Astrocyte (in vitro differentiated cells and primary cell): ENCODE measurements around the gene BRIX1. TPM values are rescaled to one million over a fixed set of nuclear protein-coding genes. Genes with fewer than 3 reads are reported as not detected.
"Not testable (repeated sequence)": the region's sequence is repeated elsewhere in the genome, so short reads cannot be mapped to it uniquely, and the experiment has no call there.

Experiments
- DNase-seq: peaks from one replicate; pipeline ENCODE4 v3.0.0-alpha.2; 2010; ENCODE audit warnings: low read depth
- FAIRE-seq: peaks from 2 replicates; lab custom pipeline; 2011; peaks lifted over from hg19 to GRCh38; lab: Jason Lieb, UNC
- H2AFZ ChIP-seq: 2 replicates; pipeline ENCODE4 v1.6.0; 2012; ENCODE audit warnings: low read depth, low read length, inconsistent platforms
- H3K27ac ChIP-seq: 2 replicates; pipeline ENCODE4 v1.5.1; 2011; ENCODE audit warnings: low read depth, low read length, inconsistent platforms
- H3K27me3 ChIP-seq: 2 replicates; pipeline ENCODE4 v1.6.0; 2011; ENCODE audit warnings: low read length, inconsistent platforms; ENCODE audit not compliant: insufficient read depth
- H3K36me3 ChIP-seq: 2 replicates; pipeline ENCODE4 v1.5.1; 2011; ENCODE audit warnings: low read length, inconsistent platforms; ENCODE audit not compliant: insufficient read depth
- H3K4me1 ChIP-seq: 2 replicates; pipeline ENCODE4 v1.5.1; 2011; ENCODE audit warnings: low read length, inconsistent platforms; ENCODE audit not compliant: insufficient read depth
- H3K4me2 ChIP-seq: 2 replicates; pipeline ENCODE4 v1.6.0; 2012; ENCODE audit warnings: low read length, inconsistent platforms
- H3K4me3 ChIP-seq: 2 replicates; pipeline ENCODE4 v1.5.1; 2011; ENCODE audit warnings: low read depth, mild to moderate bottlenecking, low read length, inconsistent platforms; ENCODE audit not compliant: insufficient read depth
- H3K79me2 ChIP-seq: 2 replicates; pipeline ENCODE4 v1.6.0; 2012; ENCODE audit warnings: mild to moderate bottlenecking, low read length, inconsistent platforms; ENCODE audit not compliant: insufficient read depth
- H3K9ac ChIP-seq: 2 replicates; pipeline ENCODE4 v1.6.0; 2012; ENCODE audit warnings: mild to moderate bottlenecking, low read length, inconsistent platforms
- H3K9me3 ChIP-seq: 2 replicates; pipeline ENCODE4 v1.5.1; 2012; ENCODE audit warnings: low read depth, mild to moderate bottlenecking, low read length, inconsistent platforms; ENCODE audit not compliant: insufficient read depth
- H4K20me1 ChIP-seq: 2 replicates; pipeline ENCODE4 v1.6.0; 2012; ENCODE audit warnings: low read length, inconsistent platforms; ENCODE audit not compliant: insufficient read depth
- H3K27ac Mint-ChIP-seq: one replicate; pipeline ENCODE4 v1.8.0; 2021; ENCODE audit warnings: mild to moderate bottlenecking, mixed read lengths; ENCODE audit not compliant: unreplicated experiment
- H3K27me3 Mint-ChIP-seq: one replicate; pipeline ENCODE4 v1.8.0; 2021; ENCODE audit warnings: low read depth, mixed read lengths; ENCODE audit not compliant: unreplicated experiment
- H3K36me3 Mint-ChIP-seq: one replicate; pipeline ENCODE4 v1.8.0; 2021; ENCODE audit warnings: low read depth, mixed read lengths; ENCODE audit not compliant: unreplicated experiment
- H3K4me1 Mint-ChIP-seq: one replicate; pipeline ENCODE4 v1.8.0; 2021; ENCODE audit warnings: low read depth, mixed read lengths; ENCODE audit not compliant: unreplicated experiment
- H3K4me3 Mint-ChIP-seq: one replicate; pipeline ENCODE4 v1.8.0; 2021; ENCODE audit warnings: mild to moderate bottlenecking, moderate library complexity, mixed read lengths; ENCODE audit not compliant: unreplicated experiment
- H3K9me3 Mint-ChIP-seq: one replicate; pipeline ENCODE4 v1.8.0; 2021; ENCODE audit warnings: mild to moderate bottlenecking, mixed read lengths; ENCODE audit not compliant: unreplicated experiment
- EZH2 ChIP-seq: IDR thresholded peaks from 2 replicates; pipeline ENCODE4 v1.6.1; 2012; ENCODE audit warnings: mild to moderate bottlenecking, low read length, inconsistent platforms; ENCODE audit not compliant: insufficient read depth
- total RNA-seq: library from RNA; stranded (reverse); gene quantifications from 2 replicates; pipeline ENCODE4 v1.2.1, GENCODE V29; 2021
- TF ChIP-seq, protein P1 (sequence below): IDR thresholded peaks from 2 replicates; pipeline ENCODE4 v1.5.1; 2011; ENCODE audit warnings: low read depth, mild to moderate bottlenecking, inconsistent platforms, low read length, moderate library complexity; ENCODE audit not compliant: insufficient read depth

The BRIX1 gene
- total RNA-seq, 1 donor from 2014 or later: 28.6 TPM

DNA sequence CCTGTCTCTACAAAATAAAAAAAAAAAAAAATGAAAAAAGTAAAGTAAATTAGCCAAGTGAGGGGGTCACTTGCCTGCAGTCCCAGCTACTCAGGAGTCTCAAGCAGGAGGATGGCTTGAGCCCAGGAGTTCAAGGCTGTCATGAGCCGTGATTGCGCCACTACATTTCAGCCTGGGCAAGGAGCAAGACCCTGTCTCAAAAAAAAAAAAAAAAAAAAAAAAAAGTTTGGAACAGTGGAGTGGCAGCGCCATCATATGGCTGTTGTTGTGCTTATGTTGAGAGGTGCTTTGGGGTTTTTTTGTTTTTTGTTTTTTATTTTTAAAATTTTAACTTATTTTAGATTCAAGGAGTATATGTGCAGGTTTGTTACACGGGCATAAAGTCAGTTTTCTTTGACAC lies 3.6 kb downstream of the BRIX1 start:
- H3K4me3 Mint-ChIP-seq: no peak overlapping the region
- TF ChIP-seq EZH2: no peak
- TF ChIP-seq, protein P1, sequence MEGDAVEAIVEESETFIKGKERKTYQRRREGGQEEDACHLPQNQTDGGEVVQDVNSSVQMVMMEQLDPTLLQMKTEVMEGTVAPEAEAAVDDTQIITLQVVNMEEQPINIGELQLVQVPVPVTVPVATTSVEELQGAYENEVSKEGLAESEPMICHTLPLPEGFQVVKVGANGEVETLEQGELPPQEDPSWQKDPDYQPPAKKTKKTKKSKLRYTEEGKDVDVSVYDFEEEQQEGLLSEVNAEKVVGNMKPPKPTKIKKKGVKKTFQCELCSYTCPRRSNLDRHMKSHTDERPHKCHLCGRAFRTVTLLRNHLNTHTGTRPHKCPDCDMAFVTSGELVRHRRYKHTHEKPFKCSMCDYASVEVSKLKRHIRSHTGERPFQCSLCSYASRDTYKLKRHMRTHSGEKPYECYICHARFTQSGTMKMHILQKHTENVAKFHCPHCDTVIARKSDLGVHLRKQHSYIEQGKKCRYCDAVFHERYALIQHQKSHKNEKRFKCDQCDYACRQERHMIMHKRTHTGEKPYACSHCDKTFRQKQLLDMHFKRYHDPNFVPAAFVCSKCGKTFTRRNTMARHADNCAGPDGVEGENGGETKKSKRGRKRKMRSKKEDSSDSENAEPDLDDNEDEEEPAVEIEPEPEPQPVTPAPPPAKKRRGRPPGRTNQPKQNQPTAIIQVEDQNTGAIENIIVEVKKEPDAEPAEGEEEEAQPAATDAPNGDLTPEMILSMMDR: peak; percentile 11
- no peak overlapping the region for H2AFZ ChIP-seq
- H3K36me3 ChIP-seq: peaks cover 19% of the 10 kb centered on the region
- DNase-seq (no peak), FAIRE-seq (no peak)
- peaks cover 70% of the 10 kb centered on the region for H3K79me2 ChIP-seq
- no peaks in the 10 kb centered on the region for H3K9me3 ChIP-seq
- no peaks in the 10 kb centered on the region for H3K27me3 ChIP-seq
- peaks cover 7% of the 10 kb centered on the region for H3K36me3 Mint-ChIP-seq
- H3K4me1 Mint-ChIP-seq: peaks cover 21% of the 10 kb centered on the region
- H3K4me3 ChIP-seq: no peak overlapping the region
- no peak overlapping the region for H3K27ac Mint-ChIP-seq
- H3K9ac ChIP-seq: no peak overlapping the region
- H3K9me3 Mint-ChIP-seq: no peaks in the 10 kb centered on the region
- no peak overlapping the region for H3K4me2 ChIP-seq
- no peak overlapping the region for H3K27ac ChIP-seq
- H3K27me3 Mint-ChIP-seq: no peaks in the 10 kb centered on the region
- peaks cover 8% of the 10 kb centered on the region for H4K20me1 ChIP-seq
- H3K4me1 ChIP-seq: peaks cover 26% of the 10 kb centered on the region

DNA sequence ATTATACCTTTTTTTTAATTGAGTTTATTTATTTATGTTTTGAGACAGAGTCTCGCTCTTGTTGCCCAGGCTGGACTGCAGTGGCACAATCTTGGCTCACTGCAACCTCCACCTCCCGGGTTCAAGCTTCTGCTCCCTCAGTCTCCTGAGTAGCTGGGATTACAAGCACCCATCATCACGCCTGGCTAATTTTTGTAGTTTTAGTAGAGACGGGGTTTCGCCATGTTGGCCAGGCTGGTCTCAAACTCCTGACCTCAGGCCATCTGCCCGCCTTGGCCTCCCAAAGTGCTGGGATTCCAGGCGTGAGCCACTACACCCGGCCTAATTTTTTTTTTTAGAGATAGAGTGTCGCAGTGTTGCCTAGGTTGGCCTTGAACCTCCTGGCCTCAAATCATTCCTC lies 7.7 kb downstream of the BRIX1 start:
- Histone ChIP-seq H3K4me1 (peaks cover 13% of the 10 kb centered on the region), H3K27ac (peak overlapping the region; percentile 61), H3K79me2 (peaks cover 50% of the 10 kb centered on the region), H3K4me2 (peak overlapping the region; percentile 57), H3K9ac (peak overlapping the region; percentile 2), H3K36me3 (peaks cover 42% of the 10 kb centered on the region)
- H3K4me3 Mint-ChIP-seq, H3K4me3 ChIP-seq, FAIRE-seq, H2AFZ ChIP-seq, H3K9me3 ChIP-seq, H3K27me3 Mint-ChIP-seq, DNase-seq, H4K20me1 ChIP-seq, H3K9me3 Mint-ChIP-seq, H3K36me3 Mint-ChIP-seq, H3K27me3 ChIP-seq: not testable (repeated sequence)
- peaks cover 15% of the 10 kb centered on the region for H3K4me1 Mint-ChIP-seq
- peak overlapping the region; percentile 23 for H3K27ac Mint-ChIP-seq

DNA sequence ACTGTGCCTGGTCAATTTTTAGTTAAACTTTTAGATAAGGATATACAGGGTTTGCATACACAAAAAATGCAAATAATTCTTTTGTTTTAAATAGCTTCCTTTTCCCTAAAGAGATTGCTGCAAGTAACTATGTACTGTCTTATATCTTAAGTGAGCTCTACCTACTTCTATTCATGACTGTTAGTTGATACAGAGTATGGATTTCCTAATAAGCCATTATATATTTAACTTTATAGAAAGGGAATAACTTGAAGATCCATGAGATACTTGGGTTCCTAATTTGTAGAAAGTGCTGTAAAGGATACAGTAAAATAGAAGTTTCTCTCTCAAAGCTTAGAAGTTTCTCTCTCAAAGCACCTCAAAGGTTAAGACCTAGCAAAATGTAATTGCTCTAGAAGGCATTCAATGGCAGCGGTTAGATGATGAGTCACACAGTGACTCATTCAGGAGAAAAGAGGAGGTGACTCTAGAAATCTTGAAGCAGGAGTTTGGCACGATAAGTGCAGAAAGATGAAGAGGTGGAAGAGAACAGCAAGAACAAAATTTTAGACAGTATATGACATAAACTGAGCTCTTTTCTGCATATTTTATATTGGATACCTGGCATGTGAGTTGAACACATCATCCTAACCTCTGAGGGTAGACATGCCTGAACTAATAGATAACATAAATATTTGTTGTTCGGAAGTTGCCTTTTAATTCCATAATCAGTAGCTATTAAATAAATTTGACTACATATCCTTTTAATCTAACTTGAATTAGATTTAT lies 8.4 kb downstream of the BRIX1 start:
- Histone ChIP-seq H3K4me2 (peak overlapping the region; percentile 57), H2AFZ (no peak overlapping the region), H3K9me3 (no peaks in the 10 kb centered on the region), H3K79me2 (peaks cover 44% of the 10 kb centered on the region), H3K27ac (peak overlapping the region; percentile 61), H3K4me3 (no peak overlapping the region), H4K20me1 (no peaks in the 10 kb centered on the region), H3K9ac (peak overlapping the region; percentile 2), H3K27me3 (no peaks in the 10 kb centered on the region), H3K36me3 (peaks cover 42% of the 10 kb centered on the region), H3K4me1 (peaks cover 13% of the 10 kb centered on the region)
- Mint-ChIP-seq H3K27ac (peak overlapping the region; percentile 23), H3K4me3 (peak overlapping the region; percentile 20), H3K27me3 (no peaks in the 10 kb centered on the region), H3K36me3 (peaks cover 8% of the 10 kb centered on the region), H3K9me3 (no peaks in the 10 kb centered on the region), H3K4me1 (peaks cover 15% of the 10 kb centered on the region)
- FAIRE-seq: peak; percentile 78
- peak; percentile 85 for DNase-seq
- TF ChIP-seq, protein P1: no peak
- TF ChIP-seq EZH2: no peak
